Stimulated activated memory B cell treated with anti-CD40 and anti-IgM and Interleukin-4, amounts not matched to agents 10 μg/mL and 1 μg/mL and 100 μg/mL, for 72 hours (primary cell): ENCODE data around the gene LDLRAD4.

Source experiments
- ATAC-seq: fragments of 150-1000 bp; cut with Tn5 transposase; 2 replicates; pipeline ENCODE4 v1.10.0; 2021
- H3K27ac Mint-ChIP-seq: one replicate; pipeline ENCODE4 v1.8.0; 2022; ENCODE audit warnings: mild to moderate bottlenecking, mixed read lengths
- H3K27me3 Mint-ChIP-seq: one replicate; pipeline ENCODE4 v1.8.0; 2022; ENCODE audit warnings: mixed read lengths
- H3K36me3 Mint-ChIP-seq: one replicate; pipeline ENCODE4 v1.8.0; 2022; ENCODE audit warnings: mixed read lengths
- H3K4me1 Mint-ChIP-seq: one replicate; pipeline ENCODE4 v1.8.0; 2022; ENCODE audit warnings: mixed read lengths
- H3K4me3 Mint-ChIP-seq: one replicate; pipeline ENCODE4 v1.8.0; 2022; ENCODE audit warnings: mild to moderate bottlenecking, moderate library complexity, mixed read lengths
- H3K9me3 Mint-ChIP-seq: one replicate; pipeline ENCODE4 v1.8.0; 2022; ENCODE audit warnings: mixed read lengths

Gene LDLRAD4

GRCh38 chr18:13495961-13496360, 277.4 kb downstream of the LDLRAD4 start:
- Mint-ChIP-seq H3K36me3 (peaks cover 20% of the 10 kb centered on the region), H3K9me3 (peaks cover 12% of the 10 kb centered on the region), H3K4me3 (no peak overlapping the region), H3K27ac (no peak overlapping the region), H3K4me1 (peaks cover 1% of the 10 kb centered on the region), H3K27me3 (no peaks in the 10 kb centered on the region)
- no peak for ATAC-seq

- peak; percentile 45 for ATAC-seq
- H3K27me3 Mint-ChIP-seq: no peaks in the 10 kb centered on the region
These were observed 278.2 kb downstream of the LDLRAD4 start for GRCh38 chr18:13496691-13497281.

GRCh38 chr18:13499803-13500202, 281.2 kb downstream of the LDLRAD4 start:
- peaks cover 14% of the 10 kb centered on the region for H3K27me3 Mint-ChIP-seq
- H3K9me3 Mint-ChIP-seq: peaks cover 12% of the 10 kb centered on the region
- no peak overlapping the region for H3K4me3 Mint-ChIP-seq
- ATAC-seq: no peak
- peaks cover 13% of the 10 kb centered on the region for H3K36me3 Mint-ChIP-seq
- peaks cover 21% of the 10 kb centered on the region for H3K4me1 Mint-ChIP-seq
- H3K27ac Mint-ChIP-seq: no peak overlapping the region

More at GRCh38 chr18:13496691-13497281, 278.2 kb downstream of the LDLRAD4 start:
- peaks cover 20% of the 10 kb centered on the region for H3K36me3 Mint-ChIP-seq
- H3K27ac Mint-ChIP-seq: no peak overlapping the region
- peaks cover 12% of the 10 kb centered on the region for H3K9me3 Mint-ChIP-seq
- peaks cover 9% of the 10 kb centered on the region for H3K4me1 Mint-ChIP-seq
- no peak overlapping the region for H3K4me3 Mint-ChIP-seq

- H3K36me3 Mint-ChIP-seq: peaks cover 13% of the 10 kb centered on the region
- H3K27ac Mint-ChIP-seq: no peak overlapping the region
- peaks cover 18% of the 10 kb centered on the region for H3K27me3 Mint-ChIP-seq
- no peak overlapping the region for H3K4me3 Mint-ChIP-seq
- H3K9me3 Mint-ChIP-seq: peaks cover 12% of the 10 kb centered on the region
- ATAC-seq: no peak
- peaks cover 21% of the 10 kb centered on the region for H3K4me1 Mint-ChIP-seq
These were observed 281.8 kb downstream of the LDLRAD4 start for GRCh38 chr18:13500227-13500865.

DNA sequence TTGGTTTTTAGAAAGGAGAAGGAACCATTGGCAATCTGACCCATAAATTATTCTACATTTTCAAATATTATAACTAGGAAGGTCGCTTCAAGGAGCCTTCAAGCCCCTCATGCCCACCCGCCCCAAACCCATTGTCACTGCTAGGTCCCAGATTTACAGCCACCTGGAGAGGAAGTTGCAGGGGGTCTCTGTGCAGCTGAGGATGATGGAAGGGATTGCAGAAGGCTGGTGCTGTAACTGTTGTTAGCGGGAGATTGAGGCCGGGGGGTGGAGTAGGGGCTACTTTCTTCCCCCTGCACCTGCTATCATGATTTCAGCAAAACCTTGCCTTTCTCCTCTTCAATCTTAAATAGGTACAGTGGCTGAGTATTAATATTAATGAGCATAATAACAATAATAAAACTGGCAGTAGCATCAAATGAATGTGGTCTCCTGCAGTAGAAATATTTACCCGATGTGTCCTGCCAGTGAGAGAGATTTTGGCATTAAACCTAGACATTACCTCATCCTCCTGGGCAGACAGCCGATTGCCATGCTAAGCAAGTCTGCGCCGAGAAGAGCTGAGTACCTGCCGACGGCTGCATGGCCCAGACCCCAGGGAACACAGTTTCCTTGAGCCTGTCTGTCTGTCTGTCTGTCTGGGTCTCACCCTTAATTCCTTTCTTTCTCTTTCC, 282.4 kb downstream of the LDLRAD4 start:
- H3K27me3 Mint-ChIP-seq: peaks cover 18% of the 10 kb centered on the region
- H3K4me3 Mint-ChIP-seq: peak overlapping the region; percentile 14
- peaks cover 25% of the 10 kb centered on the region for H3K4me1 Mint-ChIP-seq
- peaks cover 12% of the 10 kb centered on the region for H3K9me3 Mint-ChIP-seq
- H3K36me3 Mint-ChIP-seq: peaks cover 13% of the 10 kb centered on the region
- ATAC-seq: no peak
- H3K27ac Mint-ChIP-seq: peak overlapping the region; percentile 39

DNA sequence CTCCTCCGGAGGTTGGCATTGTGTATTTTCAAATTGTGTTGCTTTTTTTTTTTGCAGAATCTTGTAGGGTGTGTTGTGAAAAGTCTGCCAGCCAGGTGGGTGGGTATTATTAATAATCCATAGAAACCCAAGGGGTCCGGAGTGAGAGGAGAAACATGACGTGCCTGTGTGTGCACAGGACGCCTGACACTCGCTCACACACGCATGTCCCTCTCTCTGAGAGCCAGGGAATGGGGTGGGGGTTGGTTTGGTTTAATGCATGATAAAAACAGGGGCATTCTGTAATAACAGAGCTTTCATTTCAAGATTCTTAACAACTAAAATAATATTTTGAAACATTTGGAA, 283.0 kb downstream of the LDLRAD4 start:
- Mint-ChIP-seq H3K4me1 (peaks cover 27% of the 10 kb centered on the region), H3K27ac (peak overlapping the region; percentile 39), H3K4me3 (peak overlapping the region; percentile 14)

DNA sequence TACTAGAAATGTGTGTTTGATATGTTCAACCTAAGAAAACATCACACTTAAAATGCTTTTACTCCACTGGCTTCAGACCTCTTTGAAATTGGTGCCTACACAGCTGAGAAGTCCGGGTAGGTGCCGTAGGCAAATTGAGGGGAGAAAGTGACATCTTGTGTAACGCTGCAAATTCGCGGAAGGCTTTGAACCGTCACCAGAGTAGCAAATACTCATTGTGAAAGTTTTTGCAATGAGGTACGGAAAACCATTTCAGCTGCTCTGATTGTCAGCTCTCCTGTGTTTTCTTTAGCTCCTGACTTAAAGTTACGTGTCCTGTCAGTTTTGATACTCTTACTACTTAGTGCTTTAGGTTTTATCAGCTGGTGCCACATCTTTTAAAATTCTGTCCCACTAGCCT, 283.3 kb downstream of the LDLRAD4 start:
- peak overlapping the region; percentile 44 for H3K4me3 Mint-ChIP-seq
- ATAC-seq: peak; percentile 97
- H3K9me3 Mint-ChIP-seq: peaks cover 12% of the 10 kb centered on the region
- peaks cover 27% of the 10 kb centered on the region for H3K4me1 Mint-ChIP-seq
- peaks cover 18% of the 10 kb centered on the region for H3K27me3 Mint-ChIP-seq
- H3K36me3 Mint-ChIP-seq: peaks cover 13% of the 10 kb centered on the region
- peak overlapping the region; percentile 39 for H3K27ac Mint-ChIP-seq

More for the DNA sequence above, 283.0 kb downstream of the LDLRAD4 start:
- no peak for ATAC-seq
- Mint-ChIP-seq H3K36me3 (peaks cover 13% of the 10 kb centered on the region), H3K27me3 (peaks cover 18% of the 10 kb centered on the region), H3K9me3 (peaks cover 12% of the 10 kb centered on the region)

DNA sequence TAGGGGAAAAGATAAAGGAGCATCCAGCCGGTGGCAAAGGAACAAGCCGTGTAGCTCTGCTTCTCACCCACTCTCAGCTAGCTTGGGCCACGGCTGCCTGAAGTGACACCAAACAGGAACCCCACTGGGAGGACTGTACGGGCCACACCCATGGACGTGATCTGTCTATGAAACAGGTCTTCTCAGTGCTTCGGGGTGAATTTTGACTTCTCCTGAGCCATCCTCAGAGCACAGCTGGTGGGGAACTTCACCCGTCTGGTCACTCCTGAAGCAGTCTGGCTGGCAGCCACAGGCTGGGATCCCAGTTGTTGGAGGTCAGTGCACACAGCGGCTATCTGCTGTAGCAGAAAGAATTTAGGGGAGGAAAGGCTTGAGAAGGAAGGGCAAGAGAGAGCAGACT, 284.0 kb downstream of the LDLRAD4 start:
- Mint-ChIP-seq H3K36me3 (peaks cover 13% of the 10 kb centered on the region), H3K9me3 (peaks cover 12% of the 10 kb centered on the region), H3K27ac (peak overlapping the region; percentile 39), H3K27me3 (peaks cover 18% of the 10 kb centered on the region), H3K4me3 (peak overlapping the region; percentile 44), H3K4me1 (peaks cover 27% of the 10 kb centered on the region)
- peak; percentile 62 for ATAC-seq

DNA sequence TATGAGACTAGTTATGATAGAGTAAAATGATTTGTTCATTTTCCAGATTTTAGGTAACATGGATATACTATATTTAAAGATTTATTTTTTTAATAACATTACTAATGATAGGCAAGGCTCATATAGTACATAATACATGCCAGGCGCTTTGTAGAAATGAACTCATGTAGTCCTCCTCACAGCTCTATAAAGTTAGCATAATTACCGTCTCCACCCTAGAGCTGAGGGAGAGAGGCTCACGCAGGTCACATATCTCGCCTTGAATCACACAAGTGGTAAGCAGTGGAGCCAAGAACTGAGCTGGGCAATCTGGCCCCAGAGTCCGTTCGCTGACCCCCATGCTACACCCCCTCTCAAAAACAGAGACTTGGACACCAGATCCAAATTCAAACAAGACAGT, 285.3 kb downstream of the LDLRAD4 start:
- ATAC-seq: no peak
- peaks cover 27% of the 10 kb centered on the region for H3K4me1 Mint-ChIP-seq
- H3K4me3 Mint-ChIP-seq: no peak overlapping the region
- H3K36me3 Mint-ChIP-seq: peaks cover 14% of the 10 kb centered on the region
- peaks cover 18% of the 10 kb centered on the region for H3K27me3 Mint-ChIP-seq
- peaks cover 11% of the 10 kb centered on the region for H3K9me3 Mint-ChIP-seq
- H3K27ac Mint-ChIP-seq: no peak overlapping the region

- peaks cover 18% of the 10 kb centered on the region for H3K27me3 Mint-ChIP-seq
- H3K36me3 Mint-ChIP-seq: peaks cover 14% of the 10 kb centered on the region
- H3K4me1 Mint-ChIP-seq: peaks cover 27% of the 10 kb centered on the region
- no peak overlapping the region for H3K4me3 Mint-ChIP-seq
- H3K27ac Mint-ChIP-seq: no peak overlapping the region
- ATAC-seq: no peak
- peaks cover 4% of the 10 kb centered on the region for H3K9me3 Mint-ChIP-seq
These were observed 287.3 kb downstream of the LDLRAD4 start for GRCh38 chr18:13505780-13506345.

DNA sequence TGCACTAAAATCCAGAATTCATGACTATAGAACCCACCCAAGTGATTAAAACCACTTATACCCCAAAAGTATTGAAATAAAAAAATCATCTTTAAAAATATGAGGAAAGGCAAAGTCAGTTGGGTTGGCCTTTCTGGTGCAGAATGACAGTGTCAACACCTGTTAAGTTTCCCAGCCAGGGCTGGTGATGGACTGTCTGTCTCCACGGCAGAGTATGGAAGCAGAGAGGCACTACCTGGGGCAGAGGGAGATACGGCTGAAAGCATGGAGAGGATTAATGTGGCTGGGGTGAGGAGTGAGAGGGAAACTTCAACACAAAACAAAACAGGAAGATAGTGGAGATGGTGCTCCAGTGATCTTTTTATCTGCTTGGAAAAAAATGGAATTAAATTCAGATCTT, 292.0 kb downstream of the LDLRAD4 start:
- Mint-ChIP-seq H3K4me3 (no peak overlapping the region), H3K27me3 (no peaks in the 10 kb centered on the region), H3K27ac (no peak overlapping the region), H3K4me1 (peaks cover 21% of the 10 kb centered on the region), H3K36me3 (peaks cover 14% of the 10 kb centered on the region), H3K9me3 (peaks cover 4% of the 10 kb centered on the region)
- no peak for ATAC-seq

GRCh38 chr18:13511961-13512577, 293.5 kb downstream of the LDLRAD4 start:
- Mint-ChIP-seq H3K27ac (no peak overlapping the region), H3K9me3 (peaks cover 4% of the 10 kb centered on the region), H3K4me3 (no peak overlapping the region), H3K4me1 (peaks cover 16% of the 10 kb centered on the region), H3K27me3 (no peaks in the 10 kb centered on the region), H3K36me3 (peaks cover 19% of the 10 kb centered on the region)
- no peak for ATAC-seq

DNA sequence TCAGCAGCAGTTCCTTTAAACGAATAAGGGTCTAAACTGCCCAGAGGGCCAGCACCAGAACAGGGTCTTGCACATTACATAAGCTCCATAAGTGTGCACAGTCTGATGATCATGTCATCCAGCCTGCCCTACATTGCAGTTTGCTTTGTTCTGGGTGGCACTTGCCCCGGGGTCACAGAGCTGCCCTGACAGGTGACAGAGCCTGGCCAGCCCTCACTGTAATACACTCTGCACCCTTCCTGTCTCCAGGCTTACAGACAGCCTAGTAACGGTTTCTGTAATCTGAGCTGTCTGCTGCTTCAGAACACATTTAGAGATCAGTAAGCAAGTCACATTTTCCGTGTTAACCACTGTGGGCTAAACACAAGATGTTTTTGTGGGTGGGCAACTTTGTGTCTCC, 294.5 kb downstream of the LDLRAD4 start:
- Mint-ChIP-seq H3K4me1 (peaks cover 21% of the 10 kb centered on the region), H3K36me3 (peaks cover 27% of the 10 kb centered on the region), H3K4me3 (no peak overlapping the region), H3K27me3 (no peaks in the 10 kb centered on the region), H3K9me3 (peaks cover 6% of the 10 kb centered on the region), H3K27ac (no peak overlapping the region)
- no peak for ATAC-seq

- Mint-ChIP-seq H3K27ac (no peak overlapping the region), H3K36me3 (peaks cover 32% of the 10 kb centered on the region)
These were observed 294.9 kb downstream of the LDLRAD4 start for GRCh38 chr18:13513481-13513880.

GRCh38 chr18:13514558-13514957, 296.0 kb downstream of the LDLRAD4 start:
- Mint-ChIP-seq H3K4me1 (peaks cover 21% of the 10 kb centered on the region), H3K27ac (no peak overlapping the region), H3K4me3 (no peak overlapping the region), H3K27me3 (no peaks in the 10 kb centered on the region), H3K9me3 (peaks cover 4% of the 10 kb centered on the region), H3K36me3 (peaks cover 25% of the 10 kb centered on the region)
- ATAC-seq: no peak

More at GRCh38 chr18:13513481-13513880, 294.9 kb downstream of the LDLRAD4 start:
- no peaks in the 10 kb centered on the region for H3K27me3 Mint-ChIP-seq
- peaks cover 8% of the 10 kb centered on the region for H3K9me3 Mint-ChIP-seq
- peaks cover 21% of the 10 kb centered on the region for H3K4me1 Mint-ChIP-seq
- ATAC-seq: no peak
- no peak overlapping the region for H3K4me3 Mint-ChIP-seq
